Activated T-cell treated with anti-CD3 and anti-CD28 coated beads for 4 hours (primary cell): Measurements from ENCODE around the gene RBP5.
"Not testable (repeated sequence)": the region's sequence is repeated elsewhere in the genome, so short reads cannot be mapped to it uniquely, and the experiment has no call there.

Experiments
- DNase-seq: peaks from one replicate; pipeline ENCODE4 v3.0.0-alpha.2; 2020

Gene RBP5

GRCh38 chr12:7121324-7121723 is 7.4 kb downstream of the RBP5 start:
- DNase-seq = no peak

GRCh38 chr12:7120166-7120565 is 8.5 kb downstream of the RBP5 start:
- no peak for DNase-seq

- no peak for DNase-seq
Measured at GRCh38 chr12:7118881-7119280, 9.8 kb downstream of the RBP5 start.

GRCh38 chr12:7117670-7118069 is 11.0 kb downstream of the RBP5 start:
- no peak for DNase-seq

GRCh38 chr12:7116916-7117315 is 11.8 kb downstream of the RBP5 start:
- no peak for DNase-seq

GRCh38 chr12:7116196-7116595 is 12.5 kb downstream of the RBP5 start:
- DNase-seq = no peak

GRCh38 chr12:7114851-7115250 is 13.8 kb downstream of the RBP5 start:
- no peak for DNase-seq

- no peak for DNase-seq
Measured at GRCh38 chr12:7114008-7114407, 14.7 kb downstream of the RBP5 start.

GRCh38 chr12:7113389-7113871 is 15.3 kb downstream of the RBP5 start:
- DNase-seq = peak; percentile 38

GRCh38 chr12:7112041-7112440 is 16.6 kb downstream of the RBP5 start:
- no peak for DNase-seq

- no peak for DNase-seq
Measured at GRCh38 chr12:7110661-7111060, 18.0 kb downstream of the RBP5 start.

GRCh38 chr12:7109572-7109920 is 19.1 kb downstream of the RBP5 start:
- DNase-seq = no peak

- DNase-seq = peak; percentile 77
Measured at GRCh38 chr12:7108796-7109571, 19.7 kb downstream of the RBP5 start, which contains the start of gene C1RL. C1RL (minus strand) TSS chr12:7109214; CDS start chr12:7109180, 34 bp downstream.

GRCh38 chr12:7108003-7108795 is 20.5 kb downstream of the RBP5 start:
- peak; percentile 43 for DNase-seq

- DNase-seq = no peak
Measured at GRCh38 chr12:7107636-7108002, 21.1 kb downstream of the RBP5 start.

- DNase-seq = not testable (repeated sequence)
Measured at GRCh38 chr12:7107181-7107580, 21.5 kb downstream of the RBP5 start.

- no peak for DNase-seq
Measured at GRCh38 chr12:7106082-7106481, 22.6 kb downstream of the RBP5 start.

GRCh38 chr12:7103837-7104584 is 24.7 kb downstream of the RBP5 start:
- DNase-seq = no peak

GRCh38 chr12:7102582-7102981 is 26.1 kb downstream of the RBP5 start:
- DNase-seq = no peak

- DNase-seq = no peak
Measured at GRCh38 chr12:7101694-7102131, 27.0 kb downstream of the RBP5 start.

GRCh38 chr12:7101047-7101693 is 27.5 kb downstream of the RBP5 start:
- DNase-seq = no peak

- no peak for DNase-seq
Measured at GRCh38 chr12:7100239-7100638, 28.4 kb downstream of the RBP5 start.
